Measurements from ENCODE around the gene IL19.

IL19 gene

DNA sequence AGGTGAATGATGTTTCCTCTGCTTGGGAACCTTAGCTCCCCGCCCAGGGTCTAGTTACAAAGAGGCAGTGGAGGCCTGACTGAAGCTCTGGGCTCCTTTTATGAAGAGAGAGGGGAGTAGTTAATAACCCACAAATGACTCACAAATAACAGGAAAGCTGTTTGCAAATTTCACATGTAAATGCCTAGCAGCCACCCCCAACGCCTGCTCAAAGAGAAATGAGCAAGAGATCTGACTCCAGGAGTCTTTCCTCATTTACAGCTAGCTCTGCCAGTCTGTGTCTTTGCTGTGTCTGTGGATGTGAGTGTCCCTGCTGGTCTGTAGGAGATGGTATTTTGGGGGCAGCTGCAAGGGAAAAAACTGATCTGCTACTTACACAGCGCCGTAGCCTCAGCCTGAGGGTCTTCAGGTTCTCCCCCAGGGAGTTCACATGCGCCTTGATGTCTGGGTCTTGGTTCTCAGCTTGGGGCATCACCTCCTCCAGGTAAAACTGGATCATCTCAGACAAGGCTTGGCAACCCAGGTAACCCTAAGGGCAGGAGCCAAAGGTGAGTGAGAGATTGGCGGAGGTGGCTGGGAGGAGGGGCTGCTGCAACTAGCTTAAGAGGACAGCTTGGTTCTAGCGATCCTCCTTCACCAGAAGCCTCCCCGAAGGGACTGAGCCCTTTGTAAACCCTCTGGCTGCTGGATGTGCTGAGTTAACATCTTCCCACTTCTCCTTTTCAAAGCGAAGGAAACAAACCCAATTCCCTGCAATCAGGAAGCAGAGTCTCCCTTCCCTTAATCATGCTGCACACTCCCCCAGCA is at the start of gene IL19:
TSS of gene IL19 (plus strand) at position 243 of the 807 bp plus-strand sequence. CDS start 65,890 bp downstream, outside the sequence.
- peak; percentile 78 for DNase-seq

- no peak for DNase-seq
Measured at GRCh38 chr1:206721454-206721853, 49.1 kb upstream of the IL19 start.

DNA sequence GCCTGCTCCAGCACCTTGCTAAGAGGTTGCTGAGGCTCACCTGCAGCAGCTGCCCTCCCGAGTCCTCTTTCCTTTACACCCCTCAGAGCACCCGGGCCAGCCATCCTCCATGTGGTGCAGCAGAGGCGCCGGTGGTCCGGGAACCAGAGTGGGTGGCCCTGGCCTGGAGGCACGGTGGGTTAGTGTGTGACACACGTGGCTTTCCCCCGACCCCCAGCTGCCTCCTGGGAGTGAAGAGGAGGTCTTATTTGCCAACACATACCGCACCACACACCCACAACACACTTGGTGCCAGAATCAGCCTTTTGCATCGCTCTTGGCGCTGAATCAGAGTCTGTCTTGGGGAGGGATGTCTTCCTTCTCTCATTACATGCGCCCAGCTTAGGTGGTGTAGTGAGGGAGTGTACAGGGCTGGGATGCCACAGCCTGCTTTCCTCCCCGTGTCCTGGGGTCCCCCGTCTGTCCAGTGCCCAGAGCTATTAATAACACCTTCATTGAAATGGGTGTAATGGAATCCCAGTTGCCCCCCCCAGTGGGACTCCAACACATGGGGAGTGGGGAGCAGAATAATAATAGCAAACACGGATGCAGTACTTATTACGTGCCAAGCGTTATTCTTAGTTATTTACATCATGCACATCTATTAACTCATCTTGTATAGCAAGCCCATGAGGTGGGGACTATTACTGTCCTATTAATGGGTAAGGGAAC is 47.7 kb upstream of the IL19 start:
- no peak for DNase-seq

DNA sequence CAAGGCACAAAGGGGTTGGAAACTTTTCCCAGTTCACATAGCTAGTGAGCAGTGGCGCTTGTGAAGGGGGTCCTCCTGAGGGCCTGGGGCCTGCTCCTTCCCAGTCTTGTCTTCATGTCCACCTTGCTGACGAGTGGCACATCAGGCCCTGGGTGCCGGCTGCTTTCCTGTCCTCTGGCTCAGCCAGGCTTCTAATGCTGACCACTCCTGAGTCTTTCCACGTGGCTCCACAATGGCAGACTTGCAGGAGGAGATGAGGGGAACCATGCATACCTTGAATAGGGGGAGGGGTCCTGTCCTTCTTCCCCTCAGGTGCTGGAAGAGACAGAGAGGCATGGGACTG is 47.1 kb upstream of the IL19 start:
- DNase-seq = no peak

DNA sequence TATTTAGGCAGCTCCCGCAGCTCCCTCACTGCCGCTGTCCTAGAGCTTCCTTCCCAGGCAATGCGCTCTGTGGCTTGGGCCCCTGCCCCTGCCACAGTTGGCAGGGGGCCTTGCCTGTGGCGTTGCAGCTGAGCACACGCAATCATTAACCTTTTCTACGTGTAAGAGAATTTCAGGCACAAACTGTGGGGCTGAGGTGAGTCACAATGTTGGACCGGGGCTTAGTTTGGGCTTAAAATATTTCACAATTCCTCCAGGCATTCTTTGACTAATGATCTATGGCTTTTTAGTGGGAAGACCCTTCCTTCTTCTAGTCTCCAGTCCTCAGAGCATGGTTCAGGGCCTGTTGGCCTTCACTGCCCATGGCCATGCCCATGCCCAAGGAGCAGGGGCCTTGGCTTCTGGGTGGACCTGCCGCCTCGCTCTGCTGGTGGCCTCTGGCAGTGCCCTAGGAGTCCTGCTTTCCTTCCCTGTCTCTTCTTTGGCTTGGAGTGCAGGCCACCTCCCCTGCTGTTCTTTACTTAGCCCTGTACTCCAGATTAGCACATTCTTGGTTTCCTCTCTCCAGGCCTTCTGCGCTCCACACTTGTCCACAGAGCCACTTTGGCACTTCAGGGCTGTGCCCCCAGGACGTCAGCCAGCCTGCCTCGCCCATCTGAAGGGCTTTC is 46.6 kb upstream of the IL19 start:
- no peak for DNase-seq

DNA sequence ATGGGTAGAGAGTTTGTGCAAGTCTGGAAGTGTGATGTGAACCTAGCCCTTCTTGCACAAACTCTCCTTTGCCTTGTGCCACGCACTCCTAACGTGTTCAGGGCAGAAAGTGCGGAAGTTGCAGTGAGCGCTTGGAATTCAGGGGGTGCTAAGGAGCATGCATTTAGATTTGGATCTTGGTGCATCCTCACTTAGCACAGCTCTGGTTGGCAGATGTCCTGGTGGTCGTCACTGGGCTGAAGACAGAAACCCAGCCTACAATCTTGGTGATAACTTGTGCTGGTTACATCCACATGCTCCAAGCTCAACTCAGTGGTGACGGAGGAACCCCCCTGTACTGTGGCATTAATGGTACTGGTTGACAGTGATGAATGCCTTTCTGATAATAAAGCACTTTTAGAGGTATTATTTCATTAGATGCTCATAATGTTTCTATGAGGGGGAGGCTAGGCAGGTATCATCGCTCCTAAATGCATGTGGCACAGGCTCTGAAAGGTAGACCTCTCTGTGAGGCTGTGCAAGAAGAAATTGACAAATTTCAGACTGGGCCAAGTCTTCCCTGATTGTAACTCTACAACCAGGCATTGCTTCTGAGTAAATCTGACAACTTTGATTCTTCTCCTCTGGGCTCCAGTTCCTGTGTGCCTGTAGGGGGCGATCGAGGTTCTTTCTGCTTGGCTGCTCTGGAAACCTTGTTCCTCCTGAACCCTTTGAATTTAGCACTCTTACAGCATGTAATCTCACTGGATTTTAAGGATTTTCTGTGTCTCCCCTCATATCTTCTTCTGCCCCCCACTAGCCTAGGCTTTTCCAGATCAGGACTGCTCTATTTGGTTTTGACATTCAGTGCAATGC is 45.2 kb upstream of the IL19 start:
- DNase-seq = peak; percentile 69

DNA sequence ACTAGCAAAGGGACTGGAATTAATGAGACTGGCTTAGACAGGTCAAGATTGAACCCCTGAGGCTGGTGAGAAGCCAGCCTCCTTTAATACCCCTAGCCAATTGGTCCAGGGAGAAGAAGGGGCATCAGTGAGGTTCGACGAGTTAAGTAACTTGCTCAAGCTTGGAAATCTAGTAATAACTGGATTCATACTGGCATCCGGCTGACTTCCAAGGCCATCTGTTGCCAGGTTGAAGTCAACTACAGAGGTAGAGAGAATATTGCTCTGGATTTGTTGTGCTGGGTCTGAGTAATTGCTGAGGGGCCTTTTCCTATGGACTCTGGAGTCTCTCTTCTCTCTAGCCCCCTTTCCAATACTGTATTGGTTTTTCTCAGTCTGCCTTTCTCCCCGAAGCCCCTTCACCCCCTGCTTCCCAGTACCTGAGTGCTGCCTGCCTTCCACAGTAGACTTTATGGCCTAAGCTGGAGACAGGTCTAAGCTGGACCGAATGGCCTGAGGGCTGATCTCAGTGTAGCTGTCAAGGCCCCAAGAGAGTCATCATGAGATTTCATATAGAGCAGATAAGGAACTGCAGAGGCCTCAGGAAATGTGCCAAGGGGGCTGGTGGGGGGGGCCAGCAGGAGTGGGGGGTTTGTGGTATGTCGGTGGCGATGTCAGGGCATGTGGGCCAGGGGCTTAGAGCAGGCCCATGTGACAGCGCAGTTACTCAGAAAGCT is 42.4 kb upstream of the IL19 start:
- DNase-seq = no peak

- DNase-seq = no peak
Measured at GRCh38 chr1:206728697-206728987, 41.9 kb upstream of the IL19 start.

DNA sequence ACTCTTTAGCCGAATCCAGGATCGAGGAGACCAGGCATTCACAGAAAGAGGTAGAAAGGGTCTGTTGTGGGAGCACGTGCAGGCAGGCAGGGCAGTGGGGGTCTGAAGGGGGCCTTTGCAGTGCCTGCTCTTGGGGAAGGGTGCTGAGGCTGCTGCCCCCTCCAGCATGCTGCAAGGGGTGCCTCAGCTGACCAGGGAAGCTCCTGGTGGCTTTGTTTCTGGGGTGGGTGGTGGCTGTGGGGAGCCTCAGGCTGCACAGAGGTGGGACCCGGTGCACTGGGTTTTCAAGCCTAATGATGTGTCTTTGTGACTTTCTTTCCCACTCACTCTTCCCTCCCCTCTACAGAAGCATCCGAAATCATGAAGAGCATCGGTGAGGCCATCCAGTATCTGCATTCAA is 41.5 kb upstream of the IL19 start:
- no peak for DNase-seq

GRCh38 chr1:206729507-206729906 is 41.1 kb upstream of the IL19 start:
- no peak for DNase-seq

DNA sequence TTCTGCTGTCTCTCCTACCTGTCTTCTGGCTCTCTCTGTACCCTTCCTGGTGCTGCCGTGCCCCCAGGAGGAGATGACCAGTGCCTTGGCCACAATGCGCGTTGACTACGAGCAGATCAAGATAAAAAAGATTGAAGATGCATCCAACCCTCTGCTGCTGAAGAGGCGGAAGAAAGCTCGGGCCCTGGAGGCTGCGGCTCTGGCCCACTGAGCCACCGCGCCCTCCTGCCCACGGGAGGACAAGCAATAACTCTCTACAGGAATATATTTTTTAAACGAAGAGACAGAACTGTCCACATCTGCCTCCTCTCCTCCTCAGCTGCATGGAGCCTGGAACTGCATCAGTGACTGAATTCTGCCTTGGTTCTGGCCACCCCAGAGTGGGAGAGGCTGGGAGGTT is 38.1 kb upstream of the IL19 start:
- no peak for DNase-seq

DNA sequence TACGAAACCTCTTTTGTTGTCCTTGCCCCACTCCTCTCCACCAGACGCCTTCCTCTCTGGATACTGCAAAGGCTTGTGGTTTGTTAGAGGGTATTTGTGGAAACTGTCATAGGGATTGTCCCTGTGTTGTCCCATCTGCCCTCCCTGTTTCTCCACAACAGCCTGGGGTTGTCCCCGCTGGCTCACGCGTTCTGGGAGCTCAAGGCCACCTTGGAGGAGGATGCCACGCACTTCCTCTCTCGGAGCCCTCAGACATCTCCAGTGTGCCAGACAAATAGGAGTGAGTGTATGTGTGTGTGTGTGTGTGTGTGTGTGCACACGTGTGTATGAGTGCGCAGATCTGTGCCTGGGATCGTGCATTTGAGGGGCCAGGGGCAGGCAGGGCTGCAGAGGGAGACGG is 37.6 kb upstream of the IL19 start:
- no peak for DNase-seq

DNA sequence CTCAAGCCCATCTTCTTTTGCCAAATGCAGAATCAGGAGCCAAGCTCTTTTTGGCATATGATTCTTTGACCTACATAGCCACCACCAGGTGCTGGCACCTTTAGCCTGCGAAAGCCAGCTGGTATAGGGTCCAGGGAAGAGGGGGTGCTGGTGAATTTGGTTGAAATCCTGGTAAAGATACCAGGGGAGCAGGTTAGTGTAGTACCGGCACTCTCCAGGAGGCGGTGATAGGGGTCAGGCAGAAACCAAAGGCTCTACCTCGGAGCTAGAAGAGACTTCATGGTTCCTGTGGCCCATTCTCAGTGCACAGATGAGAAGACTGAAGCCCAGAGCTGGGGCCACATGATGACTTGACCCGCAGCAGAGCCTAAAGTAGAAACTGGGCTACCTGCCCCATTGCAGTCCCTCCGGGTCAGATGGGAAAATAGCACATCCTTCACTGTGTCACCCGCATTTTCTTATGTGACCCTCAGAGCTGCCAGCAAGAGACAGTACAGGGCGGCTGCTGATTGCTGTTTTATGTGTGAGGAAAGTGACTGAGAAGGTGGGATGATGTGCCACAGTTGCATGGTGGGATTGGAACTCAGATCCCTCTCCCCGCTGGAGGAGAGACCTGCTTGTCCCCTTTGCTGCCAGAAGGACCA is 36.0 kb upstream of the IL19 start:
- DNase-seq = peak; percentile 78

DNA sequence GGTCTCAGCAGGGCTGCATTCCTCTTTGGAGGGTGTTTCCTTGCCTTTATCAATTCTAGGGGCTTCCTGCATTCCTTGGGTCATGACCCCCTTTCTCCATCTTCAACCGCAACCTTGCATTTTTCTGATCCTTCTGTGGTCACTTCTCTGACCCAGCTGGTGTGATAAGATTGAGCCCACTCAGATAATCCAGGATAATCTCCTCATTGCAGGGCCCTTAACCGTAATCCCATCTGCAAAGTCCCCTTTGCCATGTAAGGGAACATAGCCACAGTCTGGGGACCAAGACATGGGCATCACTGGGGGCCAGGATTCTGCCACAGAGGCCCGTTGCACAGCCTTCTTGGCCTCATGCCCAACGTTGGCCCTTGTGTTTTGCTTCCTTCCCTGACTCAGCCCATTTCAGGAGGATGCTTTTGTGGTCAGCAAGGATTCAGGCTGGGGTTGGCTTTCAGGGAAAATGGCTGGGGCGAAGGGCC is 35.0 kb upstream of the IL19 start:
- peak; percentile 39 for DNase-seq

- DNase-seq = no peak
Measured at GRCh38 chr1:206736878-206737728, 33.5 kb upstream of the IL19 start.

GRCh38 chr1:206737729-206738201 is 32.8 kb upstream of the IL19 start:
- no peak for DNase-seq

GRCh38 chr1:206738370-206739366 is 31.9 kb upstream of the IL19 start:
- peak; percentile 61 for DNase-seq

DNA sequence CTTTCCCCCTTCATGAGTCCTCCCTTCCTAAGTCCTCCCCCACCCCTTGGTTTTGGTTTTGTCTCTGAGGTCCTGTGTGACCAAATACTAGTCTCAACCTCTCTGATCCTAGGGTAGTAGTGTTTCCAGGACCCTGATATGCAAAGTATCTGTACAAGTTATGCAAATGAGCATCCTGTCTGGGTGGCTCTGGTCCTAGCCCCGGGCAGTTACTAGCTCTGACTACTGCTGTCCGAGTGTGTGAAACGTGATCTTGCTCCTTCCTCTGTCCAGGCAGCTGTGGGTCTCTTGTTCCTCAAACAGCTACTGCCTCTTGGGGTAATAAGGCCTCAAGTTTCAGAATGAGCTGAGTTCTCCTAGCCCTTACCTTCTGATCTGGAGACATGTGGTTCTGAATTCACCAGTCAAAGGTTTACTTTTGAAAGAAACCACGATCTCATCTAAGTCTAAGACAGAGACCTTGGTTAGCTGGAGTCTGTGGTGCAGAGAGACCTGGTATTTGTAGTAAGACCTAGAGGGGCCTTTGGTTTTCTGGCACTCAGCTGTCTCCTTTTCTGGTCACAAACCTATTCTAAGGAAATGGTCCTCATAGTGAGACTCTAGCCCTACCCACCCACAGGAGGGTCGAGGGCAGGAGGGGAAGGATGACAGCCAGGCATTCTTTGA is 31.0 kb upstream of the IL19 start:
- peak; percentile 46 for DNase-seq
